Hepatocyte (in vitro differentiated cells): Measurements from ENCODE around the gene SLC8B1. TPM values are rescaled to one million over a fixed set of nuclear protein-coding genes. Genes with fewer than 3 reads are reported as not detected.
A peak's percentile ranks its signal among the peaks of the same experiment; 100 is the strongest.

ENCODE experiments used
- DNase-seq: peaks from one replicate; pipeline ENCODE4 v3.0.0-alpha.2; 2016; ENCODE audit warnings: low spot score
- H2AFZ ChIP-seq: fragments of 200-600 bp; sonication (generic); 2 replicates; pipeline ENCODE4 v1.6.0; 2016; ENCODE audit warnings: antibody characterized with exemption, mild to moderate bottlenecking
- H3K27ac ChIP-seq: fragments of 200-600 bp; sonication (generic); 2 replicates; pipeline ENCODE4 v1.5.1; 2016; ENCODE audit warnings: mild to moderate bottlenecking
- H3K27me3 ChIP-seq: fragments of 200-600 bp; sonication (generic); 2 replicates; pipeline ENCODE4 v1.6.1; 2016
- H3K36me3 ChIP-seq: fragments of 200-600 bp; sonication (generic); replicated peaks from 2 replicates; pipeline ENCODE4 v1.5.1; 2016; ENCODE audit warnings: low read depth; ENCODE audit not compliant: insufficient read depth
- H3K4me1 ChIP-seq: fragments of 200-600 bp; sonication (generic); 2 replicates; pipeline ENCODE4 v1.5.1; 2016; ENCODE audit warnings: mild to moderate bottlenecking, moderate library complexity; ENCODE audit not compliant: insufficient read depth
- H3K4me2 ChIP-seq: fragments of 200-600 bp; sonication (generic); 2 replicates; pipeline ENCODE4 v1.6.0; 2016
- H3K4me3 ChIP-seq: fragments of 200-600 bp; sonication (generic); 2 replicates; pipeline ENCODE4 v1.5.1; 2016; ENCODE audit warnings: mild to moderate bottlenecking
- H3K79me2 ChIP-seq: fragments of 200-600 bp; sonication (generic); 2 replicates; pipeline ENCODE4 v1.6.0; 2017; ENCODE audit warnings: mild to moderate bottlenecking
- H3K9me2 ChIP-seq: fragments of 200-600 bp; sonication (generic); replicated peaks from 2 replicates; pipeline ENCODE4 v1.6.0; 2017; ENCODE audit warnings: mild to moderate bottlenecking; ENCODE audit not compliant: insufficient read depth
- H3K9me3 ChIP-seq: fragments of 200-600 bp; sonication (generic); 2 replicates; pipeline ENCODE4 v1.5.1; 2016; ENCODE audit warnings: low read depth, mild to moderate bottlenecking
- H4K20me1 ChIP-seq: fragments of 200-600 bp; sonication (generic); 2 replicates; pipeline ENCODE4 v1.6.0; 2016; ENCODE audit warnings: mild to moderate bottlenecking; ENCODE audit not compliant: insufficient read depth, poor library complexity, severe bottlenecking
- CTCF ChIP-seq: fragments of 200-600 bp; sonication (generic); IDR thresholded peaks from 2 replicates; pipeline ENCODE4 v1.5.1; 2016; ENCODE audit warnings: antibody characterized with exemption, mild to moderate bottlenecking; ENCODE audit not compliant: poor library complexity
- EZH2 ChIP-seq: fragments of 200-600 bp; sonication (generic); IDR thresholded peaks from 2 replicates; pipeline ENCODE4 v1.6.1; 2016; ENCODE audit warnings: antibody characterized with exemption, mild to moderate bottlenecking, borderline replicate concordance
- EZH2phosphoT487 ChIP-seq: fragments of 200-600 bp; sonication (generic); IDR thresholded peaks from one replicate; pipeline ENCODE4 v1.6.1; 2018; ENCODE audit warnings: antibody characterized with exemption, mild to moderate bottlenecking, low read depth, moderate library complexity; ENCODE audit not compliant: unreplicated experiment, severe bottlenecking
- WGBS: methylation state at CpG from one replicate; pipeline ENCODE4 v1.1.6; 2016; ENCODE audit warnings: low lambda C conversion rate; ENCODE audit errors: missing lambda C conversion rate; 5-methylcytosine and 5-hydroxymethylcytosine counted together
- polyA plus RNA-seq: library from polyadenylated mRNA; unstranded; fragments of >200 nt; fragmentation: Nextera tagmentation; extraction: Ambion mirVana; gene quantifications from 2 replicates; pipeline ENCODE4 v1.2.1, GENCODE V29; 2016
- total RNA-seq: library from RNA; depleted of rRNA; stranded (reverse); fragments of >200 nt; gene quantifications from 2 replicates; pipeline ENCODE4 v1.2.3, GENCODE V29; 2014

The SLC8B1 gene
- total and polyA plus RNA-seq, 2 experiments from 2014 or later: 15.4 to 17.9 TPM

GRCh38 chr12:113339540-113339939 lies 4.6 kb upstream of the SLC8B1 start:
- WGBS: 89% methylated on average over 5 of the region's 5 CpGs
- Histone ChIP-seq H4K20me1 (no peaks in the 10 kb centered on the region), H3K9me3 (no peaks in the 10 kb centered on the region), H3K27me3 (no peaks in the 10 kb centered on the region), H3K4me3 (no peak overlapping the region), H2AFZ (no peak overlapping the region), H3K36me3 (no peaks in the 10 kb centered on the region), H3K4me2 (no peak overlapping the region), H3K4me1 (peaks cover under 1% of the 10 kb centered on the region), H3K9me2 (no peaks in the 10 kb centered on the region), H3K79me2 (no peaks in the 10 kb centered on the region), H3K27ac (no peak overlapping the region)
- no peak for DNase-seq
- no peak for TF ChIP-seq CTCF
- no peak for TF ChIP-seq EZH2
- TF ChIP-seq EZH2phosphoT487: no peak

GRCh38 chr12:113333877-113334785 lies 778 bp downstream of the SLC8B1 start:
- TF ChIP-seq EZH2 (no peak), EZH2phosphoT487 (no peak), CTCF (no peak)
- Histone ChIP-seq H2AFZ (peak overlapping the region; percentile 55), H3K36me3 (no peaks in the 10 kb centered on the region), H4K20me1 (no peaks in the 10 kb centered on the region), H3K27ac (peak overlapping the region; percentile 15), H3K9me3 (no peaks in the 10 kb centered on the region), H3K79me2 (no peaks in the 10 kb centered on the region), H3K9me2 (no peaks in the 10 kb centered on the region), H3K4me2 (peak overlapping the region; percentile 77), H3K4me3 (peak overlapping the region; percentile 55), H3K4me1 (peaks cover 12% of the 10 kb centered on the region), H3K27me3 (no peaks in the 10 kb centered on the region)
- 47% methylated on average over 27 of the region's 27 CpGs for WGBS
- DNase-seq: no peak

DNA sequence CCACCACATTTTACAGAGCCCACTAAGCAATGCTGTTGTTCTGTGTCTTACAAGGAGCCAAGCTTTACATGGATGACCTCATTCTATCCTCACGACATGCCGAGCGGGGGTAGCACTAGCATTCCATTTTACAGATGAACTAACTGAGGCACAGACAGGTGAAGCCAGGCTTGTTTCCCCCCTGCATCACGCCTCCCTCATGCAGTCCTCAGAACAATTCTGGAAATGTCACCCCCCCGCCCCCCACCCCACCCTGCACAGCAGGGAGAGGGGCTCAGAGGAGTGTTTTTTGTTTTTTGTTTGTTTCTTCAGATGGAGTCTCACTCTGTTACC lies 1.5 kb downstream of the SLC8B1 start:
- H3K27me3 ChIP-seq: no peaks in the 10 kb centered on the region
- H4K20me1 ChIP-seq: no peaks in the 10 kb centered on the region
- DNase-seq: no peak
- no peaks in the 10 kb centered on the region for H3K9me2 ChIP-seq
- TF ChIP-seq EZH2phosphoT487 (no peak), CTCF (no peak), EZH2 (no peak)
- no peaks in the 10 kb centered on the region for H3K79me2 ChIP-seq
- H3K27ac ChIP-seq: no peak overlapping the region
- H3K9me3 ChIP-seq: no peaks in the 10 kb centered on the region
- H3K36me3 ChIP-seq: no peaks in the 10 kb centered on the region
- H2AFZ ChIP-seq: no peak overlapping the region
- peak overlapping the region; percentile 77 for H3K4me2 ChIP-seq
- H3K4me1 ChIP-seq: peaks cover 12% of the 10 kb centered on the region
- no peak overlapping the region for H3K4me3 ChIP-seq
- 93% methylated on average over 5 of the region's 5 CpGs for WGBS
